HepG2 (cell line): Measurements from ENCODE around the gene FASTK. TPM values are rescaled to one million over a fixed set of nuclear protein-coding genes. Genes with fewer than 3 reads are reported as not detected.

Experiments
- ATAC-seq: fragments of 200-7000 bp; cut with Tn5 transposase; 3 replicates; pipeline ENCODE4 v1.9.1; 2020; ENCODE audit warnings: mild to moderate bottlenecking, moderate library complexity
- BruUV-seq: library from RNA; stranded (reverse); fragments of 400-500 nt; replicated peaks from 2 replicates; lab custom pipeline; 2021; lab: Mats Ljungman, UMichigan
- CTCF ChIA-PET: fragments of 300-600 bp; formaldehyde crosslinking; extraction: SDS; loops from one replicate; lab custom pipeline; 2021; ENCODE audit warnings: low total read pairs, inconsistent platforms, low intra/inter-chr PET ratio; lab: Yijun Ruan, JAX
- POLR2A ChIA-PET: fragments of 350-600 bp; sonication (Branson Sonifier 250); formaldehyde crosslinking; loops from one replicate; lab custom pipeline; 2020; ENCODE audit warnings: antibody characterized with exemption, inconsistent platforms; lab: Yijun Ruan, JAX
- DNase-seq: peaks from one replicate; pipeline ENCODE4 v3.0.0-alpha.2; 2015; ENCODE audit warnings: low spot score
- FAIRE-seq: peaks from 3 replicates; lab custom pipeline; 2011; peaks lifted over from hg19 to GRCh38; lab: Jason Lieb, UNC
- H2AFZ ChIP-seq: one replicate; pipeline ENCODE4 v1.6.1; 2011; ENCODE audit warnings: low read length, inconsistent platforms
- H3K27ac ChIP-seq: fragments of 300-600 bp; 3 replicates; pipeline ENCODE4 v1.8.0; 2011; ENCODE audit warnings: mixed run types, mild to moderate bottlenecking, mixed read lengths, low read length, inconsistent platforms; ENCODE audit not compliant: insufficient read depth; ENCODE audit errors: extremely low read length
- H3K27me3 ChIP-seq, 2 experiments: fragments of 200-600 bp in 1 of 2; 2 replicates in 1 of 2; 3 replicates in 1 of 2; pipeline versions ENCODE4 v1.6.0 to v1.8.0; 2011; ENCODE audit warnings: low read length in 2 of 2, mild to moderate bottlenecking in 2 of 2, moderate library complexity in 2 of 2, inconsistent platforms in 1 of 2; ENCODE audit not compliant: insufficient read depth in 2 of 2, control insufficient read depth in 1 of 2
- H3K36me3 ChIP-seq, 2 experiments: fragments of 200-600 bp in 1 of 2; replicated peaks in 1 of 2; 2 replicates in 1 of 2; 3 replicates in 1 of 2; pipeline versions ENCODE4 v1.5.1 to v1.8.0; 2011; ENCODE audit warnings: low read length in 2 of 2, inconsistent platforms in 1 of 2; ENCODE audit not compliant: insufficient read depth in 2 of 2, control insufficient read depth in 1 of 2
- H3K4me1 ChIP-seq: 2 replicates; pipeline ENCODE4 v1.5.1; 2012; ENCODE audit warnings: low read length, inconsistent platforms; ENCODE audit not compliant: insufficient read depth
- H3K4me2 ChIP-seq: 2 replicates; pipeline ENCODE4 v1.6.0; 2011; ENCODE audit warnings: low read depth, low read length, inconsistent platforms
- H3K4me3 ChIP-seq, 3 experiments: fragments of 200-600 bp in 1 of 3; sonication (generic), shearing (Covaris generic) in 1 of 3; replicated peaks in 1 of 3; 2 replicates each; pipeline ENCODE4 v1.5.1; 2011 to 2016; ENCODE audit warnings: low read length in 3 of 3, inconsistent platforms in 2 of 3, low read depth in 2 of 3, mild to moderate bottlenecking in 2 of 3, control low read depth in 1 of 3, mixed read lengths in 1 of 3; ENCODE audit not compliant: insufficient read depth in 1 of 3
- H3K79me2 ChIP-seq: one replicate; pipeline ENCODE4 v1.6.1; 2011; ENCODE audit warnings: low read length, inconsistent platforms; ENCODE audit not compliant: insufficient read depth
- H3K9ac ChIP-seq: 2 replicates; pipeline ENCODE4 v1.6.0; 2011; ENCODE audit warnings: mild to moderate bottlenecking, low read depth, low read length, inconsistent platforms; ENCODE audit not compliant: insufficient read depth
- H3K9me3 ChIP-seq: 2 replicates; pipeline ENCODE4 v1.5.1; 2012; ENCODE audit warnings: mild to moderate bottlenecking, low read length
- H4K20me1 ChIP-seq: 2 replicates; pipeline ENCODE4 v1.6.0; 2011; ENCODE audit warnings: inconsistent platforms, mild to moderate bottlenecking, low read length, moderate library complexity; ENCODE audit not compliant: insufficient read depth
- DMAP1 ChIP-seq: IDR thresholded peaks from 2 replicates; pipeline ENCODE4 v1.6.1; 2016
- HMG20B ChIP-seq: conservative IDR thresholded peaks from 2 replicates; pipeline ENCODE4 v1.6.1; 2016; ENCODE audit warnings: missing genetic modification reagents, missing compliant biosample characterization
- MATR3 ChIP-seq: sonication (generic); formaldehyde crosslinking; IDR thresholded peaks from 2 replicates; pipeline ENCODE4 v1.4.0; 2020; ENCODE audit warnings: missing genetic modification reagents
- PCBP1 ChIP-seq: fragments of 200-400 bp; formaldehyde crosslinking; IDR thresholded peaks from 2 replicates; pipeline ENCODE4 v1.6.1; 2017; ENCODE audit warnings: mild to moderate bottlenecking, low read depth, low read length, borderline replicate concordance
- PHF21A ChIP-seq: sonication (generic); formaldehyde crosslinking; IDR thresholded peaks from 2 replicates; pipeline ENCODE4 v1.5.0; 2020; ENCODE audit warnings: mild to moderate bottlenecking, missing genetic modification reagents
- POLR2A ChIP-seq, 2 experiments: IDR thresholded peaks; 2 replicates each; pipeline ENCODE4 v1.6.1; 2011; ENCODE audit warnings: low read depth in 2 of 2, low read length in 2 of 2, mild to moderate bottlenecking in 1 of 2, moderate library complexity in 1 of 2; ENCODE audit not compliant: insufficient read depth in 1 of 2
- POLR2G ChIP-seq: fragments of 200-400 bp; formaldehyde crosslinking; IDR thresholded peaks from 2 replicates; pipeline ENCODE4 v1.6.1; 2018; ENCODE audit warnings: mild to moderate bottlenecking, low read depth, low read length, moderate library complexity
- ZBTB7B ChIP-seq: sonication (generic); formaldehyde crosslinking; IDR thresholded peaks from 2 replicates; pipeline ENCODE4 v1.4.0; 2020; ENCODE audit warnings: missing genetic modification reagents
- WGBS: methylation state at CpG from one replicate; pipeline ENCODE4 v1.1.6; 2017; ENCODE audit warnings: low lambda C conversion rate; 5-methylcytosine and 5-hydroxymethylcytosine counted together
- in situ Hi-C: cut with HindIII; loops from 2 replicates; pipeline ENCODE4 v1.10.0; 2017; ENCODE audit warnings: low pct_unique_long_range_greater_than_20kb; ENCODE audit not compliant: extremely low pct_ligation_motif_present
- intact Hi-C: fragments of 100-400 bp; cut with micrococcal nuclease; formaldehyde crosslinking; loops from one replicate; pipeline ENCODE4 v1.10.0; 2022; ENCODE audit not compliant: unreplicated experiment
- polyA plus RNA-seq, 8 experiments: library from polyadenylated mRNA; depleted of rRNA in 3 of 8; stranded (reverse) in 7 of 8; unstranded in 1 of 8; fragments of >200 nt; fragmentation: Illumina TruSeq in 4 of 8; extraction: Trizol in 4 of 8; gene quantifications; 2 replicates each; pipeline versions ENCODE4 v1.2.1 to v1.2.3, GENCODE V29; 2011 to 2016; ENCODE audit warnings: low read depth in 4 of 8, missing spikeins in 1 of 8, mixed read lengths in 1 of 8; ENCODE audit not compliant: insufficient read depth in 1 of 8
- total RNA-seq, 5 experiments: library from RNA; depleted of rRNA; stranded (reverse); fragments of >200 nt; fragmentation: Illumina TruSeq; extraction: Trizol; gene quantifications; 2 replicates each; pipeline ENCODE4 v1.2.3, GENCODE V29; 2016; ENCODE audit warnings: low read depth in 1 of 5
- TF ChIP-seq, protein P1 (sequence below): sonication (generic); formaldehyde crosslinking; IDR thresholded peaks from 2 replicates; pipeline ENCODE4 v1.8.1; 2023; ENCODE audit warnings: mild to moderate bottlenecking, moderate library complexity, missing genetic modification reagents
- TF ChIP-seq, protein P2 (sequence below): sonication (generic); formaldehyde crosslinking; IDR thresholded peaks from 2 replicates; pipeline ENCODE4 v1.5.0; 2020; ENCODE audit warnings: mild to moderate bottlenecking, missing genetic modification reagents
- TF ChIP-seq, protein P3 (sequence below): sonication (generic); formaldehyde crosslinking; IDR thresholded peaks from 2 replicates; pipeline ENCODE4 v1.5.1; 2020; ENCODE audit warnings: missing genetic modification reagents, mild to moderate bottlenecking, borderline replicate concordance

FASTK gene
- total and polyA plus RNA-seq, 2 of the 13 experiments (the other 11 are each of a cell fraction or from before 2014, with no cell fraction given): 52.9 to 55.7 TPM

DNA sequence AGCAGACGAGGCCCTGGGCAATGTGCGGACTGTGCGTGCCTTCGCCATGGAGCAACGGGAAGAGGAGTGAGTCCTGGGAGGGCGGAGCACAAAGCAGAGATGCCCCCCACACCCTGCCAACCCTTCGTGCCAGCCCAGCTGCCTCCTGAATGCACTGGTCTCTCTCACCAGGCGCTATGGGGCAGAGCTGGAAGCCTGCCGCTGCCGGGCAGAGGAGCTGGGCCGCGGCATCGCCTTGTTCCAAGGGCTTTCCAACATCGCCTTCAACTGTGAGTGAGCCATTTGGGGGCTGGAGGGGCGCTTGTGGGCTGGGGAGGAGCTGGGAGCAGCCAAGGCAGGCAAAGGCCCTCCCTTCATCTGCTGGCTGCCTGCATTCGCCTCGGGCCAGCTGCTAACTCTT, 44.7 kb downstream of the FASTK start:
- ChIA-PET CTCF (no interaction called here), POLR2A (no interaction called here)
- Histone ChIP-seq H3K4me2 (no peak overlapping the region), H4K20me1 (no peaks in the 10 kb centered on the region), H3K79me2 (no peaks in the 10 kb centered on the region), H3K9me3 (no peaks in the 10 kb centered on the region), H3K27ac (no peak overlapping the region), H3K4me3 (no peak overlapping the region), H3K36me3 (no peaks in the 10 kb centered on the region), H3K9ac (no peak overlapping the region), H2AFZ (no peak overlapping the region), H3K27me3 (no peaks in the 10 kb centered on the region), H3K4me1 (peaks cover 14% of the 10 kb centered on the region)
- BruUV-seq: no TSS peak
- ATAC-seq (no peak), DNase-seq (no peak), FAIRE-seq (no peak)
- TF ChIP-seq, protein P1, sequence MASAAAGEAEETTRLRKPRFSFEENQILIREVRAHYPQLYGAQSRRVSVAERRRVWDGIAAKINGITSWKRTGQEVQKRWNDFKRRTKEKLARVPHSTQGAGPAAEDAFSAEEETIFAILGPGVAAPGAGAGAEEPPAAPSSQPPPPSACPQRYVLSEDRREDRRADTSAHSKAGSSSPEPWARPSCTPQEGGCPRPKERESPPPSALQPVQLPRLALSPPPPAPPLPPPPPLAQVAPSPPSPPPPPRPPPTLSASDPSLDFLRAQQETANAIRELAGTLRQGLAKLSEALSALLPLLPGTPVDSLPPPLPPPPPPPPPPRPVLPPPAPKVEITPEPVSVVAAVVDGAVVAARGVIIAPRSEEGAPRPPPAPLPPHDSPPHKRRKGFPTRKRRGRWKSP: no peak
- TF ChIP-seq MATR3 (CRISPR knock-in tag) (no peak), POLR2A (IDR thresholded peaks at IDR 0.05; ENCODE audit: insufficient read depth in 1 of 2, low read depth in 2 of 2, low read length in 2 of 2) (no peak), PCBP1 (no peak), DMAP1 (CRISPR knock-in tag) (no peak), ZBTB7B (CRISPR knock-in tag) (no peak), POLR2G (no peak), HMG20B (CRISPR knock-in tag) (no peak), PHF21A (CRISPR knock-in tag) (no peak)
- TF ChIP-seq, protein P2, sequence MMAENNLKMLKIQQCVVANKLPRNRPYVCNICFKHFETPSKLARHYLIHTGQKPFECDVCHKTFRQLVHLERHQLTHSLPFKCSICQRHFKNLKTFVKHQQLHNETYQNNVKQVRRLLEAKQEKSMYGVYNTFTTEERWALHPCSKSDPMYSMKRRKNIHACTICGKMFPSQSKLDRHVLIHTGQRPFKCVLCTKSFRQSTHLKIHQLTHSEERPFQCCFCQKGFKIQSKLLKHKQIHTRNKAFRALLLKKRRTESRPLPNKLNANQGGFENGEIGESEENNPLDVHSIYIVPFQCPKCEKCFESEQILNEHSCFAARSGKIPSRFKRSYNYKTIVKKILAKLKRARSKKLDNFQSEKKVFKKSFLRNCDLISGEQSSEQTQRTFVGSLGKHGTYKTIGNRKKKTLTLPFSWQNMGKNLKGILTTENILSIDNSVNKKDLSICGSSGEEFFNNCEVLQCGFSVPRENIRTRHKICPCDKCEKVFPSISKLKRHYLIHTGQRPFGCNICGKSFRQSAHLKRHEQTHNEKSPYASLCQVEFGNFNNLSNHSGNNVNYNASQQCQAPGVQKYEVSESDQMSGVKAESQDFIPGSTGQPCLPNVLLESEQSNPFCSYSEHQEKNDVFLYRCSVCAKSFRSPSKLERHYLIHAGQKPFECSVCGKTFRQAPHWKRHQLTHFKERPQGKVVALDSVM (CRISPR knock-in tag): no peak
- TF ChIP-seq, protein P3, sequence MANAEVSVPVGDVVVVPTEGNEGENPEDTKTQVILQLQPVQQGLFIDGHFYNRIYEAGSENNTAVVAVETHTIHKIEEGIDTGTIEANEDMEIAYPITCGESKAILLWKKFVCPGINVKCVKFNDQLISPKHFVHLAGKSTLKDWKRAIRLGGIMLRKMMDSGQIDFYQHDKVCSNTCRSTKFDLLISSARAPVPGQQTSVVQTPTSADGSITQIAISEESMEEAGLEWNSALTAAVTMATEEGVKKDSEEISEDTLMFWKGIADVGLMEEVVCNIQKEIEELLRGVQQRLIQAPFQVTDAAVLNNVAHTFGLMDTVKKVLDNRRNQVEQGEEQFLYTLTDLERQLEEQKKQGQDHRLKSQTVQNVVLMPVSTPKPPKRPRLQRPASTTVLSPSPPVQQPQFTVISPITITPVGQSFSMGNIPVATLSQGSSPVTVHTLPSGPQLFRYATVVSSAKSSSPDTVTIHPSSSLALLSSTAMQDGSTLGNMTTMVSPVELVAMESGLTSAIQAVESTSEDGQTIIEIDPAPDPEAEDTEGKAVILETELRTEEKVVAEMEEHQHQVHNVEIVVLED: no peak
- intact Hi-C loops: no loop called here
- in situ Hi-C loops: no loop called here
- 93% methylated on average over 7 of the region's 17 CpGs for WGBS
